Breast epithelium (tissue), 3 donors: ENCODE results near the gene SQOR.

Experiments
- POLR2A ChIP-seq: fragments of 450-650 bp; IDR thresholded peaks from one replicate; pipeline ENCODE4 v1.6.1; 2016; ENCODE audit warnings: antibody characterized with exemption, mild to moderate bottlenecking, moderate library complexity
- TF ChIP-seq, protein P1 (sequence below), 3 donors: fragments of 450-650 bp; IDR thresholded peaks; one replicate each; pipeline ENCODE4 v1.5.1; 2016 to 2017; ENCODE audit warnings: antibody characterized with exemption in 3 of 3, mild to moderate bottlenecking in 3 of 3, moderate library complexity in 3 of 3

DNA sequence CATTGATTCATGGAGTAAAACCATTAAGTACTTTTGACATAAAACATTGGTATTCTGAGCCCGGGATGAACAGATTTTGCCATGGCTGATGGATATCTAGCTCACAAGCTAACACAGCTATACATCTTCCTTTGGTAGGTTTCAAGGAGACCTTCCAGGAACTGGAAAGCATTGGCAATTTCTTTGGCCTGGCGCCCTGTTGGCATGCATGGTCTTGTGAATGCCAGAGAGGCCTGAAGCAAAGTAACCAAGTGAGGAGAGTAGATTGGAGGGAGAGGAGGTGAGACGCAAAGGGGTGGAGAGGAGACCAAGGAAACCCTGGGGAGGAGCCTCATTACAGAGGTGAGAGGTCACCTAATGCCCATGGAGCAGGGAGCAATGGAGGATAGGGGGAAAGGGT lies 67.2 kb downstream of the SQOR start:
- TF ChIP-seq, protein P1, sequence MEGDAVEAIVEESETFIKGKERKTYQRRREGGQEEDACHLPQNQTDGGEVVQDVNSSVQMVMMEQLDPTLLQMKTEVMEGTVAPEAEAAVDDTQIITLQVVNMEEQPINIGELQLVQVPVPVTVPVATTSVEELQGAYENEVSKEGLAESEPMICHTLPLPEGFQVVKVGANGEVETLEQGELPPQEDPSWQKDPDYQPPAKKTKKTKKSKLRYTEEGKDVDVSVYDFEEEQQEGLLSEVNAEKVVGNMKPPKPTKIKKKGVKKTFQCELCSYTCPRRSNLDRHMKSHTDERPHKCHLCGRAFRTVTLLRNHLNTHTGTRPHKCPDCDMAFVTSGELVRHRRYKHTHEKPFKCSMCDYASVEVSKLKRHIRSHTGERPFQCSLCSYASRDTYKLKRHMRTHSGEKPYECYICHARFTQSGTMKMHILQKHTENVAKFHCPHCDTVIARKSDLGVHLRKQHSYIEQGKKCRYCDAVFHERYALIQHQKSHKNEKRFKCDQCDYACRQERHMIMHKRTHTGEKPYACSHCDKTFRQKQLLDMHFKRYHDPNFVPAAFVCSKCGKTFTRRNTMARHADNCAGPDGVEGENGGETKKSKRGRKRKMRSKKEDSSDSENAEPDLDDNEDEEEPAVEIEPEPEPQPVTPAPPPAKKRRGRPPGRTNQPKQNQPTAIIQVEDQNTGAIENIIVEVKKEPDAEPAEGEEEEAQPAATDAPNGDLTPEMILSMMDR (IDR thresholded peaks at IDR 0.05): no peak
- TF ChIP-seq POLR2A: no peak
